ENCODE data around the gene TGFB2. TPM values are rescaled to one million over a fixed set of nuclear protein-coding genes. Genes with fewer than 3 reads are reported as not detected.

The TGFB2 gene
- total RNA-seq, 3 donors from 2014 or later (not counting 1 experiment from before 2014, with no cell fraction given) = 0.07 TPM; not detected in 2

GRCh38 chr1:218451415-218451814 lies 106.3 kb downstream of the TGFB2 start:
- ATAC-seq (no peak), DNase-seq (no peak)
- TF ChIP-seq CTCF (IDR thresholded peaks at IDR 0.05) = no peak
- no peak overlapping the region for H3K4me3 Mint-ChIP-seq
- H3K4me3 ChIP-seq (ENCODE audit: low read length) = no peak overlapping the region
- 70% methylated on average over 3 of the region's 3 CpGs for WGBS (ENCODE audit: insufficient coverage)
- intact Hi-C loops (cut with micrococcal nuclease) = no loop called here
- H3K9me3 ChIP-seq (ENCODE audit: control insufficient read depth, insufficient read depth, low read length) = no peaks in the 10 kb centered on the region
- H3K36me3 Mint-ChIP-seq = no peaks in the 10 kb centered on the region
- H3K36me3 ChIP-seq (ENCODE audit: control insufficient read depth, insufficient read depth, low read length) = no peaks in the 10 kb centered on the region
- no peak overlapping the region for H3K27ac Mint-ChIP-seq
- H3K27me3 Mint-ChIP-seq (ENCODE audit: low read depth in 2 of 2) = no peaks in the 10 kb centered on the region
- H3K9me3 Mint-ChIP-seq = peaks cover 5 to 6% of the 10 kb centered on the region in 2 donors
- no peaks in the 10 kb centered on the region for H3K4me1 ChIP-seq (ENCODE audit: control insufficient read depth, insufficient read depth, low read length)
- H3K27me3 ChIP-seq (ENCODE audit: control insufficient read depth, insufficient read depth, low read length) = no peaks in the 10 kb centered on the region
- no peaks in the 10 kb centered on the region for H3K4me1 Mint-ChIP-seq
- no peak overlapping the region for H3K27ac ChIP-seq (ENCODE audit: low read length)

GRCh38 chr1:218454700-218455282 lies 109.7 kb downstream of the TGFB2 start:
- ATAC-seq (no peak), DNase-seq (no peak)
- H3K27ac Mint-ChIP-seq = no peak overlapping the region
- no CpG with 5 or more reads among the region's 2 CpGs for WGBS (ENCODE audit: insufficient coverage)
- no peak for TF ChIP-seq CTCF (IDR thresholded peaks at IDR 0.05)
- intact Hi-C loops (cut with micrococcal nuclease) = no loop called here
- Histone ChIP-seq H3K27me3 (ENCODE audit: control insufficient read depth, insufficient read depth, low read length) (no peaks in the 10 kb centered on the region), H3K36me3 (ENCODE audit: control insufficient read depth, insufficient read depth, low read length) (no peaks in the 10 kb centered on the region), H3K4me3 (ENCODE audit: low read length) (no peak overlapping the region), H3K9me3 (ENCODE audit: control insufficient read depth, insufficient read depth, low read length) (no peaks in the 10 kb centered on the region), H3K4me1 (ENCODE audit: control insufficient read depth, insufficient read depth, low read length) (no peaks in the 10 kb centered on the region), H3K27ac (ENCODE audit: low read length) (no peak overlapping the region)
- no peaks in the 10 kb centered on the region for H3K36me3 Mint-ChIP-seq
- H3K4me1 Mint-ChIP-seq = no peaks in the 10 kb centered on the region
- peaks cover 0 to 3% of the 10 kb centered on the region in 2 donors for H3K9me3 Mint-ChIP-seq
- H3K27me3 Mint-ChIP-seq (ENCODE audit: low read depth in 2 of 2) = no peaks in the 10 kb centered on the region
- H3K4me3 Mint-ChIP-seq = no peak overlapping the region

- H3K4me1 Mint-ChIP-seq = no peaks in the 10 kb centered on the region
- H3K27me3 Mint-ChIP-seq (ENCODE audit: low read depth in 2 of 2) = no peaks in the 10 kb centered on the region
- Histone ChIP-seq H3K27ac (ENCODE audit: low read length) (no peak overlapping the region), H3K9me3 (ENCODE audit: control insufficient read depth, insufficient read depth, low read length) (no peaks in the 10 kb centered on the region), H3K4me1 (ENCODE audit: control insufficient read depth, insufficient read depth, low read length) (no peaks in the 10 kb centered on the region), H3K4me3 (ENCODE audit: low read length) (no peak overlapping the region), H3K36me3 (ENCODE audit: control insufficient read depth, insufficient read depth, low read length) (no peaks in the 10 kb centered on the region), H3K27me3 (ENCODE audit: control insufficient read depth, insufficient read depth, low read length) (no peaks in the 10 kb centered on the region)
- intact Hi-C loops (cut with micrococcal nuclease) = no loop called here
- no peaks in the 10 kb centered on the region for H3K36me3 Mint-ChIP-seq
- H3K4me3 Mint-ChIP-seq = no peak overlapping the region
- ATAC-seq (no peak), DNase-seq (no peak)
- no peak for TF ChIP-seq CTCF (IDR thresholded peaks at IDR 0.05)
- H3K9me3 Mint-ChIP-seq = peaks cover 0 to 3% of the 10 kb centered on the region in 2 donors
- H3K27ac Mint-ChIP-seq = no peak overlapping the region
- 57% methylated on average over 2 of the region's 3 CpGs for WGBS (ENCODE audit: insufficient coverage)
Observed at GRCh38 chr1:218456444-218456843, 111.3 kb downstream of the TGFB2 start.

- no peak overlapping the region for H3K27ac ChIP-seq (ENCODE audit: low read length)
- no peak for TF ChIP-seq CTCF (IDR thresholded peaks at IDR 0.05)
Observed at GRCh38 chr1:218459450-218459849, 114.3 kb downstream of the TGFB2 start.

More at GRCh38 chr1:218459450-218459849, 114.3 kb downstream of the TGFB2 start:
- Mint-ChIP-seq H3K9me3 (no peaks in the 10 kb centered on the region), H3K4me1 (no peaks in the 10 kb centered on the region), H3K27ac (no peak overlapping the region), H3K27me3 (ENCODE audit: low read depth in 2 of 2) (no peaks in the 10 kb centered on the region), H3K36me3 (no peaks in the 10 kb centered on the region), H3K4me3 (no peak overlapping the region)
- H3K4me3 ChIP-seq (ENCODE audit: low read length) = no peak overlapping the region
- no peak for DNase-seq
- 90% methylated on average over 8 of the region's 8 CpGs for WGBS (ENCODE audit: insufficient coverage)
- H3K9me3 ChIP-seq (ENCODE audit: control insufficient read depth, insufficient read depth, low read length) = no peaks in the 10 kb centered on the region
- intact Hi-C loops (cut with micrococcal nuclease) = no loop called here
- no peaks in the 10 kb centered on the region for H3K27me3 ChIP-seq (ENCODE audit: control insufficient read depth, insufficient read depth, low read length)
- ATAC-seq = no peak
- H3K4me1 ChIP-seq (ENCODE audit: control insufficient read depth, insufficient read depth, low read length) = no peaks in the 10 kb centered on the region
- no peaks in the 10 kb centered on the region for H3K36me3 ChIP-seq (ENCODE audit: control insufficient read depth, insufficient read depth, low read length)
